ENCODE data around the gene KCTD4.

KCTD4 gene

DNA sequence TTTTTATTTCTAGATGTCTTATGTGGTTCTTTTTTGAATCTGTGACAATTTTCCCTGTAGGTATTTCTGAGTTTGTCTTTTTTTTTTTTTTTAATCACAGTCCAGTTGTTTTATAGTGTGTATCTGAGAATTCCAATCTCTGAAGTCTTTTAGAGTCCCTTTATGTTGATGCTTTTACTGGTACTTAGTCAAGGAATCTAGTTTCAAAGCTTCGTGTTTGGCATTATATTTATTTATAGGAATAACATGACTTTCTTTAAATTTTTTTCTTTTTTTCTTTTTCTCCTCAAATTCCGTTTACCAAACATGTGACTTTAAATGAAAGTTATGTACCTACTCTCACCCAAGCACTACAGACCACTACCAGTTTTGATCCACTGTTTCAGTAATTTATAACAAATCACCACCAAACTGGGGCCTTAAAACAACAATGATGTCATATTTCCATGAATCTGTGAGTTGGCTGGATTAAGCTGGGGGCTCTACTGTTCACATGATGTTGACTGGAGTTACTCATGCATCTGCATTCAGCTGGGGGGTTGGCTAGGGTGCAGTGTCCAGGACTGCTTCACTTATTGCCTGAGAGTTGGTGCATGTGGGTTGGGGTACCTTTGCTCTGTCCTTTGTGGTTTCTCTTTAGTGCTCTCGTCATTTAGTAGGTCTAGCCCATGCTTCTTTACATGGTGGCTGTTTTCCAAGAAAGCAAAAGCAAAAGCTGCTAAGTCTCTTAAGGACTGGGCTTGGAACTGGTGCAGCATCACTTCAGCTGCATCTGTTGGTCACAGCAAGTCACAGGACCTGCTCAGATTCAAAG lies 22.3 kb downstream of the KCTD4 start:
- DNase-seq (ENCODE audit: low read depth in 2 of 2), result no peak

- DNase-seq (ENCODE audit: low read depth in 2 of 2), result no peak
Observed at GRCh38 chr13:45174478-45174877, 26.4 kb downstream of the KCTD4 start.

DNA sequence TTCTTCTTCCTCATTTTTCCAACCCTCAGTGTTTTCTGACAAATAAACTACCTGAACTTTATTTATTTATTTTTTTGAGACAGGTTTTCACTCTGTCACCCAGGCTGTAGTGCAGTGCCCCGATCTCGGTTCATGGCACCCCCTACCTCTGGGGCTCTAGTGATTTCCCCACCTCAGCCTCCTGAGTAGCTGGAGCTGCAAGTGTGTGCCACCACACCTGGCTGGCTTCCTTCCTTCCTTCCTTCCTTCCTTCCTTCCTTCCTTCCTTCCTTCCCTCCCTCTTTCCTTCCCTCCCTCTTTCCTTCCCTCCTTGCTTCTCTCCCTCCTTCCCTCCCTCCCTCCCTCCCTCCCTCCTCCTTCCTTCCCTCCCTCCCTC lies 32.3 kb downstream of the KCTD4 start:
- DNase-seq (ENCODE audit: low read depth in 2 of 2), result no peak

DNA sequence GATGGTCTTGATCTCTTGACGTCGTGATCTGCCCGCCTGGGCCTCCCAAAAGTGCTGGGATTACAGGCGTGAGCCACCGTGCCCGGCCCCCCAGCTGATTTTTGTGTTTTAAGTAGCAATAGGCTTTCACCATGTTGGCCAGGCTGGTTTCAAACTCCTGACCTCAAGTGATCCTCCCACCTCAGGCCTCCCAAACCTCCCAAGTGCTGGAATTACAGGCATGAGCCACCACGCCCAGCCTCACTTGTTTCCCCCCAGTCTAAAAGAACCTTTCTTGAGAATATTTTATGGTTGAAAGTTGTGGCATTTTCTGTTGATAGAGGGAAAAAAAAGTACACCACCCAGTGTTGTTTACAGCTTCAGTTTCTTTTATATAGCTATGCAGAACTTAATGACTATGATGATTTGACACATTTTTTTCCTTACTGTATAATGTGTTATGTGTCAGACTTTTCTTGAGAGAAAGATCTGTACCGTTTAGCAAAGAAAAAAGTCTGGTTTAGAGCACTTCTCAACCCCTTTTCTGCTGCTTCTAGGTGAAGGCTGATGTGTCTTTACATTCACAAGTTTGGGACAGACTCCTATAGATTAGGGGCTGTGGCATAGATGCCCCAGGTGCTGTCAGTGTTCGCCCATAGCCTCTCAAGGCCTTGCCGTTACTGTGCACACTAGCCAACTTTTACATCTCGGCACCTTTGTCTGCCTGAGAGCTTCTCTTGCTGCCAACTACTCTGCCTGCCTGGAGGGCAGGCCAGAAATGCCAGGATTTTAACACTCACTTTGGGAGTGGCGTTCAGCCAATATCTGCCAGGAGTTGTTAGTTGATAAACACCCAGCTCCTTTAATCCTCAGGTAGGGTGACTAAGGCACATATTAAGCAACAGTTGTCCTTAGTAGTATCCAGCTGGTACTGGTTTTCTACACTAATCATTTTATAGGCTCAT lies 33.0 kb downstream of the KCTD4 start:
- no peak for DNase-seq (ENCODE audit: low read depth in 2 of 2)

- no peak for DNase-seq (ENCODE audit: low read depth in 2 of 2)
Observed at GRCh38 chr13:45166858-45167257, 34.0 kb downstream of the KCTD4 start.

GRCh38 chr13:45162821-45163220 lies 38.0 kb downstream of the KCTD4 start:
- no peak for DNase-seq (ENCODE audit: low read depth in 2 of 2)

GRCh38 chr13:45162194-45162593 lies 38.7 kb downstream of the KCTD4 start:
- DNase-seq (ENCODE audit: low read depth in 2 of 2), result no peak

DNA sequence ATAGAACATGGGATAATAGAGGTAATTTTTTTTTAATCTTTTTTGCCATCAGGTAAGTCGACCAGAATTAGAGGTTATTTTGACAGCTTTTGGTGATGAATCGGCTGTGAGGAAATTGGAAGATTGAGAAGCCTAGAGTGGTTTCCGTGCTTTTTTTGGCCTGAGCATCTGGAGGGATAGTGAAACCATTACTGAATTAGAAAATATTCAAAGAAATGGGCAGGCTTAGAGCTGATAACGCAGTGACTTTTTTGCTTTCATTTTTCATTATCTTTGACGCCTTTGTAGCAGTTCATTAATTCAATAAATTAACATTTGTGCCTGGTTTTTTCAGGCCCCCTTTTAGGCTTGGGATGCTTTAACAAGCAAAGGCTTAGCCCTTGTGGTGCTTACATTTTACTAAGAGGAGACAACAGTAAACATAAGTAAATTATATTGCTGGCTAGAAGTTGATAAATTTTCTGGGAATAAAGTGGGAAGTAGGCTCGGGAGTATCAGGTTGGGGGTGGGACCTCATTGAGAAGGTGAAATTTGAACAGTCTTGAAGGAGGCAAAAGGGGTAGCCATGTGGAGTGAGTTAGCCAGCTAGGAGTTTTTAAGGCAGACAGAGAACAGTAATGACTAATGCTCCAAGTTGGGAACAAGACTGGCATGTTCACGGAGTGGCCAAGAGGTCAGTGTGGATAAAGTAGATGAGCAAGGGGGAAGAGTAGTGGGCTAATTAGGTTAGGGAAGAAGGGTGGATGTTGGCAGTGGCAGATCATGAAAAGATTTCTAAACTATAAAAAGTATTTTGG lies 44.1 kb downstream of the KCTD4 start:
- no peak for DNase-seq (ENCODE audit: low read depth in 2 of 2)

DNA sequence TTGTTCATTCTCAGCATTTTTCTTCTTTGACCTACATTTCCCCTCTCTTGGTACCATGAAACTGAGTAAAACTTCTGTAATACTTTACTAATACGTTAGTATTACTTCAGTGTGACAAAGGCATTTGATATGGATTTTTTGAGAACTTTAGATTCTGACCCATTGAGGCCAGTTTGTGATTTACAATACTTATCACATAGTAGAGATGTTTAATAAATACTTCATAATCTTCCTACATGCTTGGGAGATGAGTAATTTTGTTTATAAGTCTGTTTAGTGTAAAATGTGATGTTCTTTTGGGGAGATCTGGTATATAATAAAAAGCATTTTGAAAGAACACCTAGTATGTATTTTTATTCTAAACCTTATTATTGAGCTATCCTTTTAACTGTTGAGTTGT lies 50.9 kb downstream of the KCTD4 start:
- no peak for DNase-seq (ENCODE audit: low read depth in 2 of 2)

GRCh38 chr13:45143346-45143751 lies 57.5 kb downstream of the KCTD4 start:
- DNase-seq (ENCODE audit: low read depth in 2 of 2), result no peak
